NCI-H2196 (cell line): ENCODE results near the gene ZNF594.
"Not testable (repeated sequence)": the region's sequence is repeated elsewhere in the genome, so short reads cannot be mapped to it uniquely, and the experiment has no call there.

Source experiments
- DNase-seq: peaks from one replicate; lab custom pipeline; 2025; ENCODE audit not compliant: unreplicated experiment; lab: John Stamatoyannopoulos, UW

ZNF594 gene

DNA sequence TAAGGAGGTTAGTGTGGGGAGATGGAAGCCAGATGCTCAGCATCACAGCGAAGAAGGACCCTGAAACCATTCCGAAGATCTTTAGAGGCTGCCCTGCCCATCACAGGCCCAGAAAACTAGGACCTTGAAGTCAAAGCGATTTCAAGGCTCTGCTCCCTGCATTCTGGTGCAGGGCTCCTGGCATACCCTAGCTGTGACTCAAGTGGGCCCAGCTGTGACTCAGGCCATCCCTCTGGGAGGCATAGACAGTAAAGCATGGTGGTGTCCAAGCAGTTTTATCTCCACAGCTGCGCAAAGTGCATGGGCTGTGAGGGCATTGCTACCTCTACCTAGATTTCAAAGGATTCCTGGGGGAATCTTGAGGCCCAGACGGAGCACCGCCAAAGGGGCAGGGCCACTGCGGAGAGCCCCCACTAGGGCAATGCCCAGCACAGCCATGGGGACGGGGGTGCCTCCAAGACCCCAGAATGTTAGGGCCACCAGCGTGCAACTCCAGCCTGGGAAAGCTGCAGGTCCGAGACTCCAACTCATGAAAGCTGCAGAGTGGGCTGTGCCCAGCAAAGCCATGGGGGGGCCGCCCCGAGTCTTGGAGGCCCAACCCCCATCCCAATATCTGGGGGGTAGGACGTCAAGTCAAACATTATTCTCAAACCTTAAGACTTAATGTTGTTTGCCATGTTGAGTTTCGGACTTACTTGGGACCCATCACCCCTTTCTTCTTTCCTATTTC lies 11.7 kb upstream of the ZNF594 start:
- DNase-seq = no peak

DNA sequence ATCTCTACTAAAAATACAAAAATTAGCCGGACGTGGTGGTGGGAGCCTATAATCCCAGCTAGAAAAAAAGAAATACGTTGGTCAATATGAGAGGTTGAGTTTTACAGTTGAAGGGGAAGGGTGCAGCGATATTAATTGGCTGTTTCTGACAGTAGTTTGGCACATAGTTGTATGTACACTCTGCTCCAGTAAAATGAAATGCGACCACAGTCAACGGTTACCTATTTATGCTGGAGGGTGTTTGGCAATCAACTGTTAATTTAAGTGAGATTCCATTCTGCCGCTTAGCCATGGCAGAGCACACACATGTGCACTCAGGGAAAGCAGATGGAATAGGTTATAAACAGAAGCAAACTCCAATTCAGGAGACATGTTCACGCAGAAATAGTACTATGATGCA lies 9.3 kb upstream of the ZNF594 start:
- no peak for DNase-seq

DNA sequence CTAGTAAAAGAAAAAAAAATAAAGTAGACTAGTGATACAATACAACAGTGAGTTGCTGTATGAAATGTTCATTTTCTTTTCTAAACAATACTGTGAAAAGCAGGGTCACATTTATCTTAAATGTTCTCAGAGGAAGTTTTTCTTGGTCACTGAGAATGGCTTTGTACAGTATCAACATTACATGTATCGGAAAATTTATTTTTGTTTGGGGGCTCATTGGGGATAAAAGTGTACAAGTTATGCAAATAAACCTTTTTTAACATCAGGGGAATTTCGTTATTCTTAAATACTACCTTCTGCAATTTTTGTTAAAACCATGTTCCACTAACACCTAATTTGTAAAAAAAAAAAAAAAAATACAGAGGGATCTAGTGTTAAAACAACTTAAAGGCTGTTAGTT lies 8.7 kb upstream of the ZNF594 start:
- DNase-seq = no peak

DNA sequence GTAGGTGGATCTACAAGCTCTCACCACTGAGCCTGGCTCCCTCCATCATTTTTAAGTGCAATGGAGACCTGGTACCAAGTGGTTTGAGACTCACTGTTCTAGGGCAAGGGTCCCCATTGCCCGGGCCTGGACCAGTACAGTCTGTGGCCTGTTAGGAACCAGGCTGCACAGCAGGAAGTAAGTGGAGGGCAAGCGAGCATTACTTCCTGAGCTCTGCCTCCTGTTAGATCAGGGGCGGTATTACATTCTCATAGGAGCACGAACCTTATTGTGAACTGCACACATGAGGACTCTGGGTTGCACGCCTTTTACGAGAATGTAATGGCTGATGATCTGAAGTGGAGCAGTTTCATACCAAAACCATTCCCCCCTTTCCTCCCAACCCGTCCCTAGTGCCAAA lies 6.8 kb upstream of the ZNF594 start:
- no peak for DNase-seq

DNA sequence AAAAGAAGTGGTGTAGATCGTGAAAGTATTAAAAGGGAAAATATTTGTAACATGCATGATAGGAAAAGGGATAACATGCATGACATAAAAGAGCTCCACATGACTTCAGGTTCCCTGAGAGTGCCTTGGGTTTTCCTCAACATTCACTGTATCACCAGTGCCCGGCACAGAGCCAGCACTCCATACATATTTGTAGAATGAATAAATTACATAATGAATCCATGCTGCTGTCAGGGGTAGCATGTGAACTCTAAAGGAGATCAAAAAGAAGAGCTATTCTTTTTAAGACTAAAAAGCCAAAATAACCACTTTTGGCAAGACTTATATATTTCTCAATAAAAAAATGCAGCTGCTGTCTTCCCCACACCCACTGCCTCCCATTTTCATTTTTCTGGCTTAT lies 2.7 kb upstream of the ZNF594 start:
- DNase-seq = no peak

DNA sequence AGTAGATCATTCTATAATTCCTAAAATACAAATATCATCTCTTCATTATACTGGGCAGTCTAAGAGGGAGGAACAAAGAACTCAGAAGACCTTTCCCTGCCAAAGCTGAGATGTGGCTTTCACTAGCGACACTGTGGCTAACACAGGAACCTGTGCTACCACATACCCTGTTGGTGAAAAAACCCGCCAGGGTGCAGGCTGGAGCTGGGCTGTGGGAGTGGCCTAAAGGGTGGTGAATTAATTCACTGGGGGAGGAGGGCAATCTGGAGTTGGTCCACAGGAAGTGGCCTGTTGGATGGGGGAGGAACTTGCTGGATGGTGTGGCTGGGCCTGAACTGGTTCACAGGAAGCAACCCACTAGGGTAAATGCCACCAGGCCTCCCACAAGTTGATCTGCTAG lies 7.4 kb downstream of the ZNF594 start:
- no peak for DNase-seq

DNA sequence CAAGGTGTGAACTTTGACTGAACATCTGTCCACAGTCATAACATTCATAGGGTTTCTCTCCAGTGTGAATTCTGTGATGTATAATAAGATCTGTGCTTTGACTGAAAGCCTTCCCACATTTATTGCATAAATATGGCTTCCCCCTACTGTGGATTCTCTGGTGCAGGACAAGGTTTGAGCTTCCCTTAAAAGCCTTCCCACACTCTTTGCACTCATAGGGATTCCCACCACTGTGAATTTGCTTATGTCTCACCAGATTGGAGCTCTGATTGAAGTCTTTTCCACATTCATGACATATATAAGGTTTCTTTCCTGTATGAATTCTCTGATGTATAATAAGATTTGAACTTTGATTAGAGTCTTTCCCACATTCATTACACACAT lies 8.3 kb downstream of the ZNF594 start:
- DNase-seq = no peak

DNA sequence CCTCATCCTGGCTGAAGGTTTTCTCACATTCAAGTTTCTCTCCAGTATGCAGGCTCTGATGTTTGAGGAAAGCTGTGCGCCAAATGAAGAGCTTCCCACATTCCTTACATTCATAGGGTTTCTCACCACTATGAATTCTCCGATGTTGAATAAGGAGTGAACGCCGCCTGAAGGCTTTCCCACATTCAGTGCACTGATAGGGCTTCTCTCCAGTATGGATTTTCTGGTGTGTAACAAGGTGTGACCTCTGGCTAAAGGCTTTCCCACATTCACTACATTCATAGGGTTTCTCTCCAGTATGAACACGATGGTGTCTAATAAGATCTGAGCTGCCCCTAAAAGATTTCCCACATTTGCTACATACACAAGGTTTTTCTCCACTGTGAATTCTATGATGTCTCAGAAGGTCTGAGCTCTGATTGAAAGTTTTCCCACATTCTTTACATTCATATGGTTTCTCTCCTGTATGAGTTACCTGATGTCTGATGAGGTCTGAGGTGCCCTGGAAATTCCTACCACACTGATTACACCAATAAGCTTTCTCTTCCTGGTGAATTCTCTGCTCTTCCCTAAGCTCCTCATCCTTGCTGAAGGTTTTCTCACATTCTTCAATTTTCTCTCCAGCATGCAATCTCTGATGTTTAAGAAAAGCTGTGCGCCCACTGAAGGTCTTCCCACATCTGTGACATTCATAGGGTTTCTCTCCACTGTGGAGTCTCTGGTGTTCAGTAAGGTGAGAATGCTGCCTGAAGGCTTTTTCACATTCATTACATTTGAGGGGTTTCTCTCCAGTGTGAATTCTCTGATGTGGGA lies 8.9 kb downstream of the ZNF594 start:
- no peak for DNase-seq

DNA sequence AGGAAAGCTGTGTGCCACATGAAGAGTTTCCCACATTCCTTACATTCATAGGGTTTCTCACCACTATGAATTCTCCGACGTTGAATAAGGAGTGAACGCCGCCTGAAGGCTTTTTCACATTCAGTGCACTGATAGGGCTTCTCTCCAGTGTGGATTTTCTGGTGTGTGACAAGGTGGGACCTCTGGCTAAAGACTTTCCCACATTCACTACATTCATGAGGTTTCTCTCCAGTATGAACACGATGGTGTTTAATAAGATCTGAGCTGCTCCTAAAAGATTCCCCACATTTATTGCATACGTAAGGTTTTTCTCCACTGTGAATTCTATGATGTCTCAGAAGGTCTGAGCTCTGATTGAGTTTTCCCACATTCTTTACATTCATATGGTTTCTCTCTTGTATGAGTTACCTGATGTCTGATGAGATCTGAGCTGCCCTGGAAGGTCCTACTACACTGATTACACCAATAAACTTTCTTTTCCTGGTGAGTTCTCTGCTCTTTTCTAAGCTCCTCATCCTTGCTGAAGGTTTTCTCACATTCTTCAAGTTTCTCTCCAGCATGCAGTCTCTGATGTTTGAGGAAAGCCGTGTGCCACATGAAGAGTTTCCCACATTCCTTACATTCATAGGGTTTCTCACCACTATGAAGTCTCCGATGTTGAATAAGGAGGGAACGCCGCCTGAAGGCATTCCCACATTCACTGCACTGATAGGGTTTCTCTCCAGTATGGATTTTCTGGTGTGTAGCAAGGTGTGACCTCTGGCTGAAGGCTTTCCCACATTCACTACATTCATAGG lies 10.0 kb downstream of the ZNF594 start:
- DNase-seq = no peak

DNA sequence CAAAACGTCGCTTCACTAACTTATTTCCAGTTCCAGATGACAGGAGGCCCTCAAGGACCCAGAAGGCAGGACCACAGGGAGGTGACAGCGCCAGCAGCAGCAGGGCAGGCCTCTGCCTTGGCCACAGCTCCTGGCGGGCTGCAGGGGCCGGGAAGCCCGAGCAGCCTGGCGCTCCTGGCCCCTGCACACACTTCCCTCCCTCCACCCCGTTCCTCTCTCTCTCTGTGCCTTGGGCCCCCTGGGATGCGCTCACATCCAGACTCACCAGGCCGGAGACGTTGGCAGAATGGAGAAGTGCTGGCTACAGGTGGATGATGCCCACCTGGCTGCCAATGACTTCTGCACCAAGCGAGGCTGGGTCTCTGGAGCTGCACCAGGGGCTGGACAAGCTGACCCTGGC lies 12.7 kb downstream of the ZNF594 start:
- no peak for DNase-seq

DNA sequence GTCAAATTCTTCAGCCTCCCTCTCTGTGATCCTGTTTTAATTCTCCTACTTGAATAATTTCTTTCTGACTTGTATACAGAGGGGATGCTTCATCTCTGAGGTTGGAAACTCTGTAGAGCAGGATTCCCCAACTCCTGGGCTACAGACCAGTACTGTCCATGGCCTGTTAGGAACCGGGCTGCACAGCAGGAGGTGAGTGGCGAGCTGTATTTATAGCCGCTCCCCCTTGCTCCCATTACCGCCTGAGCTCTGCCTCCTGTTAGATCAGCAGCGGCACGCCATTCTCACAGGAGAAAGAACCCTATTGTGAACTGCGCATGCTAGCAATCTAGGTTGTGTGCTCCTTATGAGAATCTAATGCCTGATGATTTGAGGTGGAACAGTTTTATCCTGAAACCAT lies 16.6 kb downstream of the ZNF594 start:
- not testable (repeated sequence) for DNase-seq

DNA sequence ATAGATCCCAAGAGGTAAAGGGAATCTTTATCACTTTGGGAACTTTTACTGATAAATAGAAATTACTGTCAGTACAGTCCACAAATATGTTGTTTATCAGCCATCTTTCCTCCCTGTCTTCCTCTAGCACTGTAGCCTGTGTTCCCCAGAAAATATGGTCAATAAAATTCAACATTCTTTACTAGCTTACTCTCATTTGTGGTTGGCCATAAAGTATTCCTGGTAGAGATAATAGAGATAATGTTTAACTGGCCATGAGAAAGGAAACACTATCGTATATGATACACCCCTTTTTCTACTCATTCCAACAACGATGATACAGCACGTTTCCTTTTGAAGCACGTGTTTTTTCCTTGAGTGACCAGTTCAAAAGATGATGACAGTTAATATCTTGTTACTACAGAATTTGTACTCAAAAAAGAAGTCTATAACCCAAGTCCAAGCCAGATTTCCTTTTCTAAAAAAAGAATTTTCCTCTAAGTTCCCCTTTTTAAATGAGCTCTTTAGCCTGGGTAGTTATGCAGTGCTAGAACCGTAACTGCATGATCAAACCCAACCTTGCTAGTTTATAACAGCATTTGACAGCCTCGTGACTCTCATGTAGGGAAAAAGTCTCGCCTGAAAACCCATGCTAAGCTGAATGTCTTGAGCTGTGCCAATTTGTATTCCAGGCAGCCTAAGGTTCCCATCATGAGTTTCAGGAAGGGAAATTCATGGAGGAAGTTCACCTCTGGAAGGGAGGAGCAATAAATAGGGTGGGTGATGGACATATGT lies 25.7 kb downstream of the ZNF594 start:
- DNase-seq = not testable (repeated sequence)

DNA sequence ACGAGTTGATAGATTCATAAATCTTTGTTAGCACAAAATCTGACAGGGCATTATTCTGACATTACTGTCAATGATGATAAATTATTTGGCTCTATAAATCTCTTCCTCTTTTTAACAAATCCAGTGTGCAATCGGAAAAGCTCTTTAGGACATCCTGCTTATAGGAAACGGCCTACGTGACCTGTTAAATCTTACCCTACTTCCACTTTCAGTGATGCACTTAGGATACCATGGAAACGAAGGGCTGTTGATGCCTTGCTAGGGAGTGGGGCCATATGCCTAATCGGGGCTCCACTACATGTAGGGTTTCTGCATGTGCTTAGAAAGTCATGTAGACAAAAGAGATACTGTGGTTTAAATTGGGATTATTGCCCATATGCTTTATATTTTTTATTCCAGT lies 27.2 kb downstream of the ZNF594 start:
- no peak for DNase-seq

DNA sequence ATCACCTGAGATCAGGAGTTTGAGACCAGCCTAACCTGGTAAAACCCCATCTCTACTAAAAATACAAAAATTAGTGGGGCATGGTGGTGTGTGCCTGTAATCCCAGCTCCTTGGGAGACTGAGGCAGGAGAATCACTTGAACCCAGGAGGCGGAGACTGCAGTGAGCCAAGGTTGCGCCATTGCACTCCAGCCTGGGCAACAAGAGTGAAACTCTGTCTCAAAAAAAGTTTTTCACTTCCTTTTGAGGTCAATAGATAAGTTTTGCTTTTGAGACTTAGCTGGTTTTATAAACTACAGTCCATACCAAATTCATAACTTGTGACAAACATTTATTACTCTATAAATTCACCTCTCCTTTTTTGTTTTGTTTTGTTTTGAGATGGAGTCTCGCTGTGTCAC lies 29.9 kb downstream of the ZNF594 start:
- not testable (repeated sequence) for DNase-seq

DNA sequence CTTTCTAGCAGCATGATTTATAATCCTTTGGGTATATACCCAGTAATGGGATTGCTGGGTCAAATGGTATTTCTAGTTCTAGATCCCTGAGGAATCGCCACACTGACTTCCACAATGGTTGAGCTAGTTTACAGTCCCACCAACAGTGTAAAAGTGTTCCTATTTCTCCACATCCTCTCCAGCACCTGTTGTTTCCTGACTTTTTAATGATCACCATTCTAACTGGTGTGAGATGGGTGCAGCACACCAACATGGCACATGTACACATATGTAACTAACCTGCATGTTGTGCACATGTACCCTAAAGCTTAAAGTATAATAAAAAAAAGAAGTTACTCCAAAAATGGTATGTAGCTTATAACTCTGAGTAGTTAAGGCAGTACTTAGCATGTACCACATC lies 31.0 kb downstream of the ZNF594 start:
- not testable (repeated sequence) for DNase-seq

DNA sequence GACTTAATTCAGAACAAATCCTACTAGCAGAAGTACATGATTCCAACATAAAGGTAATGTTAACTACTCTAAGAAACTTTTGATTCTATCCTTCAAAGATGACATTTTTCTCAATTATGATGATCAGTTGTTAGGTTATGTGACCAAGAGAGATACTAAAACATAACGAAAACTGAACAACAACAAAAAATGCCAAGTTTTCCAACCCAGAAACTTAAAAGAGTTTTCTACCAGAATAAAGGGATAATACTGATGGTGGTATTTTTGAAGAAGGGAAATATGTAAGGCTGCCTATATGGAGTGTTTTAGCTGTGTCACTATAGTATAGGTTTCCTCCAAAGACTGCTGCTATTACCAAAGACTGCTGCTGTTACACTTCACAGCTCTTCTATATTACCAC lies 45.5 kb downstream of the ZNF594 start:
- DNase-seq = not testable (repeated sequence)

DNA sequence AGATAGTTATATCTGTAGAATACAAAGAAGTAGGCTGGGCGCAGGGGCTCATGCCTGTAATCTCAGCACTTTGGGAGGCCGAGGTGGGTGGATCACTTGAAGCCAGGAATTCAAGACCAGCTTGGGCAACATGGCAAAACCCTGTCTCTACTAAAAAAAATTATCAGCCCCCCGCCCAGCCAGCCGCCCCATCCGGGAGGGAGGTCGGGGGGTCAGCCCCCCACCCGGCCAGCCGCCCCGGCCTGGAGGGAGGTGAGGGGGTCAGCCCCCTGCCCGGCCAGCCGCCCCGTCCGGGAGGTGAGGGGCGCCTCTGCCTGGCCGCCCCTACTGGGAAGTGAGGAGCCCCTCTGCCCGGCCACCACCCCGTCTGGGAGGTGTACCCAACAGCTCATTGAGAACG lies 48.8 kb downstream of the ZNF594 start:
- DNase-seq = not testable (repeated sequence)

DNA sequence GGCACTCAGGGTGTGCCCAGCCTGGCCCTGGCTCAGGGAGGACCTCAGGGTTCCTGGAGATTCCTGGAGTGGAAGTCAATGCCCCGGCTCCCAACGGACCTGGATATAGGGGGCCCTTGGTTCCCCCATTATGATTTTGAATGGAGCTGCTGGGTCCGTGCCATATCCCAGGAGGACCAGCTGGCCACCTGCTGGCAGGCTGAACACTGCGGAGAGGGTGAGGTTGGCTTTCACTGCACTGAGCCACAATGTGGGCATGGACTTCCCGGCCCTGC lies 52.3 kb downstream of the ZNF594 start:
- no peak for DNase-seq

DNA sequence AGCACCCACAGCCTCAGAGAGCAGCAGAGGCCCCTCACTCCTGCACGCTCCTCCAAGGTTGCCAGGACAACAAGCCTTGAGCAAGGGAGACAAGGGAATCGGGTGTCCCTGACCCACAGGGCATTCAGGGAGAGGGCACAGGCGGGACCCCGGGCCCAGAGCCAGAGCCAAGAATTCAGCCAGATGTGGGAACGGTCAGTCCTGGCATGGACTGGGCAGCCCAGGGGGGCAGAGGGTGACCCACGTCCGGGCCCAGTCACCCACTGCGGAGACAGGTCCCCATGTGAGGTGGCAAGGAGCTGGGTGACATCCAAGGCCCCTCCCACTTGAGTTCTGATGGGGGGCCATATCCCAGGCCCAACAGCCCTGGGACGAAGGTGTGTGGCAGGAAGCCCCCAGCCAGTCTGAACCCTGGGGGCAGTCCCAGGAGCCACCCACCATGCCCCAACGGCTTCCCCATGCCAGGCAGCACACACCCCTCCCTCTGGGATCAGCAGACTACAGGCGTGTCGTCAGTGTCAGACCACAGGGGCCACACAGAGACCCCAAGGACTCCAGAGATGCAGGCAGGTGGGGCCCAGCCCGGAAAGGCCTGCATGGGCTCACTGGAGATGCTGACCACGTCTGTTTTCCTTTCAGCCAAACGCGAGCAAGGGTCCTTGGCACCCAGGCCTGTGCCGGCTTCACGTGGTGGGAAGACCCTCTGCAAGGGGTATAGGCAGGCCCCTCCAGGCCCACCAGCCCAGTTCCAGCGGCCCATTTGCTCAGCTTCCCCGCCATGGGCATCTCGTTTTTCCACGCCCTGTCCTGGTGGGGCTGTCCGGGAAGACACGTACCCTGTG lies 52.8 kb downstream of the ZNF594 start:
- no peak for DNase-seq

DNA sequence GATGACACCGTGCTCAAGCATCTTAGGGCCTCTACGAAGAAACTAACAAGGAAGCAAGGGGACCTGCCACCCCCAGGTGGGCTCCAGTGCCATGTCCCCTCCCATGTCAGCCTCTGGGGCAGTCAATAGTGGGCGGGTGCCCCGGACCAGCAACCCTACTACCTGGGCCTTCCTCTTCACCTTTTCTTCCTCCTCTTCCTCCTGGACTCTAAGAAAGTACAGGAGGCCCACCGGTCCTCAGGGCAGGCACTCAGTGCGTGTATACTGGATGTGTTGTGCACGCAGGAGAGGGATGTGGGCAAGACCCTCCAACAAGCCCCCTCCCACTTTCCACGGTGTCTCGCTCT lies 53.5 kb downstream of the ZNF594 start:
- not testable (repeated sequence) for DNase-seq
